H1 (cell line): ENCODE measurements around the gene ERFE.

Experiments used
- CBX5 ChIP-seq: fragments of 300-800, 300-1000 bp; sonication (generic); IDR thresholded peaks from 2 replicates; pipeline ENCODE4 v1.7.1; 2016; ENCODE audit warnings: antibody characterized with exemption, low read length, low read depth
- CEBPB ChIP-seq: IDR thresholded peaks from 2 replicates; pipeline ENCODE4 v1.6.1; 2012; ENCODE audit warnings: low read depth, low read length
- EGR1 ChIP-seq: IDR thresholded peaks from 2 replicates; pipeline ENCODE4 v1.6.1; 2011; ENCODE audit warnings: low read depth, low read length, borderline replicate concordance
- EP300 ChIP-seq, 2 experiments: IDR thresholded peaks; 1 replicate in 1 of 2; 2 replicates in 1 of 2; pipeline ENCODE4 v1.6.1; 2011 to 2012; ENCODE audit warnings: low read depth in 2 of 2, low read length in 2 of 2, mild to moderate bottlenecking in 2 of 2, borderline replicate concordance in 1 of 2, inconsistent platforms in 1 of 2, moderate library complexity in 1 of 2
- EZH2 ChIP-seq: fragments of 200-600 bp; sonication (generic); IDR thresholded peaks from 2 replicates; pipeline ENCODE4 v1.7.1; 2012; ENCODE audit warnings: low read depth, mild to moderate bottlenecking, moderate library complexity, low read length, inconsistent platforms; ENCODE audit not compliant: severe bottlenecking
- JUND ChIP-seq: IDR thresholded peaks from 2 replicates; pipeline ENCODE4 v1.6.1; 2011; ENCODE audit warnings: mild to moderate bottlenecking, improper control_type of control experiment, low read length
- MAFK ChIP-seq: IDR thresholded peaks from 2 replicates; pipeline ENCODE4 v1.6.1; 2012; ENCODE audit warnings: low read depth, mild to moderate bottlenecking, improper control_type of control experiment, low read length
- POLR2A ChIP-seq, 2 experiments: IDR thresholded peaks; 1 replicate in 1 of 2; 2 replicates in 1 of 2; pipeline ENCODE4 v1.6.1; 2011; ENCODE audit warnings: low read depth in 2 of 2, low read length in 2 of 2, mild to moderate bottlenecking in 2 of 2; ENCODE audit errors: control extremely low read depth in 1 of 2
- RAD21 ChIP-seq, 2 experiments: IDR thresholded peaks in 1 of 2; conservative IDR thresholded peaks in 1 of 2; 2 replicates each; pipeline ENCODE4 v1.6.1; 2011; ENCODE audit warnings: low read depth in 2 of 2, low read length in 2 of 2, improper control_type of control experiment in 1 of 2, inconsistent platforms in 1 of 2, mild to moderate bottlenecking in 1 of 2, moderate library complexity in 1 of 2
- RFX5 ChIP-seq: IDR thresholded peaks from 2 replicates; pipeline ENCODE4 v1.6.1; 2011; ENCODE audit warnings: low read depth, low read length, improper control_type of control experiment, borderline replicate concordance
- TAF1 ChIP-seq: IDR thresholded peaks from 2 replicates; pipeline ENCODE4 v1.6.1; 2011; ENCODE audit warnings: mild to moderate bottlenecking, low read depth, low read length
- TBP ChIP-seq: IDR thresholded peaks from 2 replicates; pipeline ENCODE4 v1.6.1; 2011; ENCODE audit warnings: low read depth, low read length, improper control_type of control experiment
- TF ChIP-seq, protein P1 (sequence below), 3 experiments: IDR thresholded peaks; 1 replicate in 2 of 3; 2 replicates in 1 of 3; pipeline versions ENCODE4 v1.5.1 to v1.6.1; 2011; ENCODE audit warnings: low read length in 3 of 3, mild to moderate bottlenecking in 3 of 3, inconsistent platforms in 2 of 3, low read depth in 1 of 3, moderate library complexity in 1 of 3; ENCODE audit not compliant: insufficient read depth in 1 of 3; ENCODE audit errors: control extremely low read depth in 1 of 3

DNA sequence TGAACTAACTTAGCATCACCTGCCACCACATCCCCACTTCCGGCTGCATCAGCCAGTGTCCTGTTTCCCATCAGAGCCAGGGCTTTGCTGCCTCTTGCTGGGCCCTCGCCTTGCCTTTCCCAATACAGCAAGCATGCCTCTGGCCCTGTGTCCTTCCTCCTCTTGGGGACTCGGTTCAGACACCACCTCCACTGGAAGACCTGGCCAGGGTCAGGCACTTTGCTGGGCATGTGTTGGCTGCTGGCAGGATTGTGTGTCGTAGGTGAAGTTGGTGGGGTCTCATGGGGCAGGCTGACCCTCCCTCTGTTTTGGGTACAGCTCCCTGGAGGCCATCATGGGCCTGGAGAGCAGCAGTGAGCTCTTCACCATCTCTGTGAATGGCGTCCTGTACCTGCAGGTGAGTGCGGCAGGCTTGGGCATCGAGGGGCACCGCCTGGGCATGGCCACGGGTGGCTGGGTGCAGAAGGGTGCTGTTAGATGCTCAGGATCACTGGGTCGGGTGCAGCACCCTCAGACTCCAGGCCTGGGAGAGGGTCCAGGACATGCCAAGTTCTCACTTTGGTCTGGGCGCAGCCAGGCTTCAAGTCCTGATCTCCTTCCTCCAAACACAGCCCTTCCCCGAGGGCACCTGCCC is 6.6 kb downstream of the ERFE start:
- TF ChIP-seq, protein P1, sequence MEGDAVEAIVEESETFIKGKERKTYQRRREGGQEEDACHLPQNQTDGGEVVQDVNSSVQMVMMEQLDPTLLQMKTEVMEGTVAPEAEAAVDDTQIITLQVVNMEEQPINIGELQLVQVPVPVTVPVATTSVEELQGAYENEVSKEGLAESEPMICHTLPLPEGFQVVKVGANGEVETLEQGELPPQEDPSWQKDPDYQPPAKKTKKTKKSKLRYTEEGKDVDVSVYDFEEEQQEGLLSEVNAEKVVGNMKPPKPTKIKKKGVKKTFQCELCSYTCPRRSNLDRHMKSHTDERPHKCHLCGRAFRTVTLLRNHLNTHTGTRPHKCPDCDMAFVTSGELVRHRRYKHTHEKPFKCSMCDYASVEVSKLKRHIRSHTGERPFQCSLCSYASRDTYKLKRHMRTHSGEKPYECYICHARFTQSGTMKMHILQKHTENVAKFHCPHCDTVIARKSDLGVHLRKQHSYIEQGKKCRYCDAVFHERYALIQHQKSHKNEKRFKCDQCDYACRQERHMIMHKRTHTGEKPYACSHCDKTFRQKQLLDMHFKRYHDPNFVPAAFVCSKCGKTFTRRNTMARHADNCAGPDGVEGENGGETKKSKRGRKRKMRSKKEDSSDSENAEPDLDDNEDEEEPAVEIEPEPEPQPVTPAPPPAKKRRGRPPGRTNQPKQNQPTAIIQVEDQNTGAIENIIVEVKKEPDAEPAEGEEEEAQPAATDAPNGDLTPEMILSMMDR (IDR thresholded peaks at IDR 0.05; ENCODE audit: control extremely low read depth in 1 of 3, insufficient read depth in 1 of 3, low read depth in 1 of 3, low read length in 3 of 3): no peak
- TF ChIP-seq CEBPB: no peak
- no peak for TF ChIP-seq EZH2
- TF ChIP-seq EGR1: no peak
- TF ChIP-seq TAF1: no peak
- no peak for TF ChIP-seq EP300 (IDR thresholded peaks at IDR 0.05; ENCODE audit: borderline replicate concordance in 1 of 2, low read depth in 2 of 2, low read length in 2 of 2)
- TF ChIP-seq RAD21 (IDR thresholded peaks at IDR 0.05 in 1 of 2, conservative IDR thresholded peaks at IDR 0.05 in 1 of 2; ENCODE audit: low read depth in 2 of 2, low read length in 2 of 2): no peak
- TF ChIP-seq POLR2A (IDR thresholded peaks at IDR 0.05; ENCODE audit: control extremely low read depth in 1 of 2, low read depth in 2 of 2, low read length in 2 of 2): no peak
- TF ChIP-seq JUND: no peak
- TF ChIP-seq MAFK: no peak
- TF ChIP-seq CBX5: no peak
- no peak for TF ChIP-seq RFX5
- TF ChIP-seq TBP: no peak
